Endothelial cell (in vitro differentiated cells): ENCODE data around the gene AP2A1. TPM values are rescaled to one million over a fixed set of nuclear protein-coding genes. Genes with fewer than 3 reads are reported as not detected.

Source experiments
- DNase-seq: peaks from one replicate; pipeline ENCODE4 v3.0.0; 2021; ENCODE audit warnings: low spot score
- H3K27ac Mint-ChIP-seq: one replicate; pipeline ENCODE4 v1.8.0; 2021; ENCODE audit warnings: mixed read lengths, inconsistent platforms; ENCODE audit not compliant: unreplicated experiment
- H3K27me3 Mint-ChIP-seq: one replicate; pipeline ENCODE4 v1.8.0; 2021; ENCODE audit warnings: mild to moderate bottlenecking, moderate library complexity, mixed read lengths, inconsistent platforms; ENCODE audit not compliant: unreplicated experiment
- H3K36me3 Mint-ChIP-seq: one replicate; pipeline ENCODE4 v1.8.0; 2021; ENCODE audit warnings: mild to moderate bottlenecking, low read depth, mixed read lengths, inconsistent platforms; ENCODE audit not compliant: unreplicated experiment
- H3K4me1 Mint-ChIP-seq: one replicate; pipeline ENCODE4 v1.8.0; 2021; ENCODE audit warnings: mild to moderate bottlenecking, mixed read lengths, inconsistent platforms; ENCODE audit not compliant: unreplicated experiment
- H3K4me3 Mint-ChIP-seq: one replicate; pipeline ENCODE4 v1.8.0; 2021; ENCODE audit warnings: mild to moderate bottlenecking, mixed read lengths, inconsistent platforms; ENCODE audit not compliant: unreplicated experiment
- H3K9me3 Mint-ChIP-seq: one replicate; pipeline ENCODE4 v1.8.0; 2021; ENCODE audit warnings: mixed read lengths, inconsistent platforms; ENCODE audit not compliant: unreplicated experiment
- total RNA-seq: library from RNA; stranded (reverse); fragmentation: NEBNext Ultra II Directional; extraction: Animal tissue kit (Norgen Biotek cat#: 25700); gene quantifications from one replicate; pipeline ENCODE4 v1.2.1, GENCODE V29; 2021; ENCODE audit not compliant: unreplicated experiment
- TF ChIP-seq, protein P1 (sequence below): fragments of 200-600 bp; sonication (generic); IDR thresholded peaks from one replicate; pipeline ENCODE4 v1.5.0; 2021; ENCODE audit warnings: antibody characterized with exemption; ENCODE audit not compliant: unreplicated experiment

Gene AP2A1
- total RNA-seq, 1 donor from 2014 or later: 191 TPM

DNA sequence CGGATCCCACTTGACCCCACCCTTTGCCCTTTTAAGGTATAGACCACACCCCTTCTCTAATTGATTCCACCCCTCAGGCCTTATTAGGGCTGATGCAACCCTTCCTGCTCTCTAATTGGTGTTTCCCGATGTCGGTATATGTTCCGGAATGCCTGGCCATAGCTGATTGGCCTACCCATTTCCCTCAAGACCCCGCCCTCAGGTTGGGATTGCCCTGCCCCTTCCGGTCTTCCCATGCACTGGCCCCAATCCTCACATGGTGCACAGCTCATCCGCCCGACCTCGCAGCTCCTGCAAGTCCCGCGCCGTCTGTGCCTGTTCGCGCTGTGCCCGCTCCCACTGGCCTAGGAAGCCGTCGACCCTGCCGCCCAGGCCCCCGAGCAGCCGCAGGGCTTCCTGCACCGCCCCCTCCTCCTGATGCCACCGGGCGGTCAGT lies 21.8 kb upstream of the AP2A1 start:
- Mint-ChIP-seq H3K27ac (no peak overlapping the region), H3K9me3 (no peaks in the 10 kb centered on the region), H3K36me3 (peaks cover 13% of the 10 kb centered on the region), H3K4me3 (peak overlapping the region; percentile 67), H3K27me3 (peaks cover 15% of the 10 kb centered on the region), H3K4me1 (no peaks in the 10 kb centered on the region)
- DNase-seq: no peak
- TF ChIP-seq, protein P1, sequence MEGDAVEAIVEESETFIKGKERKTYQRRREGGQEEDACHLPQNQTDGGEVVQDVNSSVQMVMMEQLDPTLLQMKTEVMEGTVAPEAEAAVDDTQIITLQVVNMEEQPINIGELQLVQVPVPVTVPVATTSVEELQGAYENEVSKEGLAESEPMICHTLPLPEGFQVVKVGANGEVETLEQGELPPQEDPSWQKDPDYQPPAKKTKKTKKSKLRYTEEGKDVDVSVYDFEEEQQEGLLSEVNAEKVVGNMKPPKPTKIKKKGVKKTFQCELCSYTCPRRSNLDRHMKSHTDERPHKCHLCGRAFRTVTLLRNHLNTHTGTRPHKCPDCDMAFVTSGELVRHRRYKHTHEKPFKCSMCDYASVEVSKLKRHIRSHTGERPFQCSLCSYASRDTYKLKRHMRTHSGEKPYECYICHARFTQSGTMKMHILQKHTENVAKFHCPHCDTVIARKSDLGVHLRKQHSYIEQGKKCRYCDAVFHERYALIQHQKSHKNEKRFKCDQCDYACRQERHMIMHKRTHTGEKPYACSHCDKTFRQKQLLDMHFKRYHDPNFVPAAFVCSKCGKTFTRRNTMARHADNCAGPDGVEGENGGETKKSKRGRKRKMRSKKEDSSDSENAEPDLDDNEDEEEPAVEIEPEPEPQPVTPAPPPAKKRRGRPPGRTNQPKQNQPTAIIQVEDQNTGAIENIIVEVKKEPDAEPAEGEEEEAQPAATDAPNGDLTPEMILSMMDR: no peak

DNA sequence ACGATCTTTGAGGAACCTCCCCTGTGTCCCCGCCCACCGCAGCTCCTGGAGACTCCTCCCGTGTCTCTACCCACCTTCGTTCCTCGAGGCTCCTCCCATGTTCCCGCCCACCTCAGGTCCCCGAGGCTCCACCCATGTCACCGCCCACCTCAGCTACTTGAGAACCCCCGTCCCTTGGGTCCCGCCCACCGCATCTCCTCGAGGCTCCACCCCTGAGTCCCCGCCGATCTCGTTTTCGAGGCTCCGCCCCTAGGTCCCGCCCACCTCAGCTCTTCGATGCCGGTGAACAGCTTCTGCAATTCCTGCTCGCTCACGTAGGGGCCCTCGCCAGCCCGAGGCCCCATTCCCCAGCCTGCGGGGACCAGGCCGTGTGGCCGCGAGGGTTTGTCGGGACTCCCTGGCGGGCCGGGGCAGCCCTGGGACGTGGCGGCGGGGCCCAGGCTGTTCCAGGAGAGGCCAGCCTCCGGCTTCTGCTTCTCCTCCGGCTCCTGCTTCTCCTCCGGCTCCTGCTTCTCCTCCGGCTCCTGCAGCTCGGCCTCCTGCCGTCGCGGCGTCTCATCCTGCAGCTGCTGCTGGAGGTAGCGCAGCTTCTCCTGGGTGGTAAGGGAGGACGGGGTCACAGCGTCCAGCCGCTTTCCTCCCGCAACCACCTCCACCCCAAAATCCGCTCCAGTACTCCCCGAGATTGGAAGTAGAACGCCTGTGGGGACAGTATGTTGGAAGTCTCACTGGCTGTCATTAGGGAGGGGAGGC lies 20.4 kb upstream of the AP2A1 start:
- Mint-ChIP-seq H3K9me3 (no peaks in the 10 kb centered on the region), H3K36me3 (peaks cover 10% of the 10 kb centered on the region), H3K27ac (no peak overlapping the region), H3K4me3 (no peak overlapping the region), H3K27me3 (peaks cover 12% of the 10 kb centered on the region), H3K4me1 (no peaks in the 10 kb centered on the region)
- no peak for DNase-seq
- TF ChIP-seq, protein P1: no peak

DNA sequence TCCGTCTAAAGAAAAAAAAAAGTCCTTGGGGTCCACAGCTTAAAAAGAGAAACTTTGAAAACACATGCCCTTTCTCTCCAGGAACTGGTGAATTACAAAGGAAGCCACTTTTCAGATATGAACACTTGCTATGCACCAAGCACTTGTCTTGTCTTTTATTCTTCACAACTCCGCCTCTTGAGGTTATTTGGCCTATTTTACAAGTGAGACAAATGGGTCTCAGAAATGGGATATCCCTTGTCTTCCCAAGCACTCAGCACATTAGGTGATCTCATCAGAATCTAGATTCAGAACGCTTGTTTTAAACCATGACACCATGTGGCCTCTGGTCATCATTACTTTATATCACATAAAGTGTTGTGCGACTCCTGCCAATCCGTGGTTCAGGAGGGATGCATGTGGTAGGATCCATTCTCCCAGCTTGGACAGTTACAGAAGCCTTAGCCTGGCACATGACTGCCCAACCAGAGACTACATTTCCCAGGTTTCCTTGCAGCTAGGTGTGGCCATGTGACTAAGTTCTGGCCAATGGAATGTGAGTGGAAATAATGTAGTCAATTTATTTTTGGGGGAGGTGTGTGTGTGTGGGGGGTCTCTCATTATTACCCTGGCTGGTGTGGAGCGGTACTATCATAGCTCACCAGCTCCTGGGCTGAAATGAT lies 17.6 kb upstream of the AP2A1 start:
- Mint-ChIP-seq H3K9me3 (no peaks in the 10 kb centered on the region), H3K36me3 (peaks cover 8% of the 10 kb centered on the region), H3K4me3 (no peak overlapping the region), H3K27me3 (peaks cover 11% of the 10 kb centered on the region), H3K27ac (no peak overlapping the region), H3K4me1 (no peaks in the 10 kb centered on the region)
- no peak for DNase-seq
- TF ChIP-seq, protein P1: no peak

DNA sequence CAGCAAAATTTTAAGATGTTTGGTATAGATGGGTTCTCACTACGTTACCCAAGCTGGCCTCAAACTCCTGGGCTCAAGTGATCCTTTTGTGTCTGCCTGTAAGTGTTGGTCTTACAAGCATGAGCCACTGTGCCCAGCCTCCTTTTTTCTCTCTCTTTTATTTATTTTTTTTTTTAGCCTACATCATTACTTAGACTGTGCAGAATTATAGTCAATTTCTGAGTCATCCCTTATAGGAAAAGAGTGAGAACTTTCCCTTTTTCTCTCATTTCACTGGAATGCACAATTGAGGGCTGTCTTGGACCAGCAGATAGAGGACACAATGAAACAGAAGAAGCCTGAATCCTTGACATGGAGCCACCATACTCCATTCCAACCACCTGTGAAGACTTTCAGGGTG lies 17.0 kb upstream of the AP2A1 start:
- TF ChIP-seq, protein P1: no peak
- Mint-ChIP-seq H3K4me3 (no peak overlapping the region), H3K36me3 (peaks cover 12% of the 10 kb centered on the region), H3K27ac (no peak overlapping the region), H3K27me3 (peaks cover 14% of the 10 kb centered on the region), H3K4me1 (no peaks in the 10 kb centered on the region), H3K9me3 (no peaks in the 10 kb centered on the region)
- DNase-seq: no peak

DNA sequence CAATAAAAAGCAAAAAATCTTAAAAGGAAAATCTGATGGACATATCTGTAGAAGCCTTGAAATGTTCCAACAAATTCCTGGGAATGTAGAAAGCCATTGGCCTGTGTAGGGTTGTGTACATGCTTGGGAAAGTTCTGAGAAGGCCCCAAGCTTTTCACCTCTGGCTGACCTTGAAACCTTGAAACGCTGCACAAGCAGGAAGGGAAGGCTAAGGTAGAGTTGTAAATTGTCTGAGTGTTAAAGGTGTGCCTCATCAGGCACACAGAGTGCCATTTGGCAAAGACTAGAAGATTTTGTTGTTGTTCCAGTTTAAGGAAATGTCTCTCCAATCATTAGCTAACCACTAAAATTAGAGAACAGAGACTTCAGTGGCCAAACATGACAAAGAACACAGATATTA lies 14.1 kb upstream of the AP2A1 start:
- H3K36me3 Mint-ChIP-seq: peaks cover 3% of the 10 kb centered on the region
- H3K4me1 Mint-ChIP-seq: no peaks in the 10 kb centered on the region
- no peak for DNase-seq
- TF ChIP-seq, protein P1: no peak
- H3K9me3 Mint-ChIP-seq: no peaks in the 10 kb centered on the region
- H3K27ac Mint-ChIP-seq: no peak overlapping the region
- peaks cover 9% of the 10 kb centered on the region for H3K27me3 Mint-ChIP-seq
- no peak overlapping the region for H3K4me3 Mint-ChIP-seq
